IMR-90 (cell line): ENCODE measurements around the gene SLC15A3. TPM values are rescaled to one million over a fixed set of nuclear protein-coding genes. Genes with fewer than 3 reads are reported as not detected.

ENCODE experiments used
- ATAC-seq: fragments of 200-7000 bp; cut with Tn5 transposase; 2 replicates; pipeline ENCODE4 v1.9.1; 2020; ENCODE audit warnings: low read depth, mild to moderate bottlenecking, moderate library complexity
- BruUV-seq: library from RNA; stranded (reverse); fragments of 400-500 nt; replicated peaks from 2 replicates; lab custom pipeline; 2021; lab: Mats Ljungman, UMichigan
- CTCF ChIA-PET: fragments of 300-600 bp; formaldehyde crosslinking; extraction: SDS; loops from one replicate; lab custom pipeline; 2021; ENCODE audit warnings: antibody characterized with exemption; lab: Yijun Ruan, JAX
- POLR2A ChIA-PET: fragments of 300-600 bp; sonication (Branson Sonifier 250); formaldehyde crosslinking; loops from one replicate; lab custom pipeline; 2022; ENCODE audit warnings: antibody characterized with exemption; ENCODE audit not compliant: unreplicated experiment; lab: Charles Lee
- DNase-seq: peaks from one replicate; pipeline ENCODE4 v3.0.0; 2013
- H2AFZ ChIP-seq: replicated peaks from 2 replicates; pipeline ENCODE3; 2013; ENCODE audit warnings: low read length, mild to moderate bottlenecking; ENCODE audit not compliant: poor library complexity
- H2AK5ac ChIP-seq: 2 replicates; pipeline ENCODE4 v1.6.1; 2013; ENCODE audit warnings: low read depth, low read length, inconsistent platforms
- H2AK9ac ChIP-seq: replicated peaks from 2 replicates; pipeline ENCODE3; 2013; ENCODE audit warnings: mild to moderate bottlenecking, low read depth, low read length, moderate library complexity; ENCODE audit not compliant: poor library complexity
- H2BK120ac ChIP-seq: 2 replicates; pipeline ENCODE4 v1.6.1; 2013; ENCODE audit warnings: low read depth, low read length, inconsistent platforms
- H2BK15ac ChIP-seq: 3 replicates; pipeline ENCODE4 v1.6.1; 2013; ENCODE audit warnings: low read depth, low read length, inconsistent platforms
- H2BK20ac ChIP-seq: 2 replicates; pipeline ENCODE4 v1.6.1; 2013; ENCODE audit warnings: low read depth, mild to moderate bottlenecking, inconsistent platforms, low read length, moderate library complexity
- H2BK5ac ChIP-seq: 2 replicates; pipeline ENCODE4 v1.6.1; 2013; ENCODE audit warnings: mild to moderate bottlenecking, low read depth, low read length, inconsistent platforms; ENCODE audit not compliant: poor library complexity, severe bottlenecking
- H3K14ac ChIP-seq: replicated peaks from 2 replicates; pipeline ENCODE4 v1.6.1; 2013; ENCODE audit warnings: low read depth, low read length, inconsistent platforms
- H3K18ac ChIP-seq: 2 replicates; pipeline ENCODE4 v1.6.1; 2013; ENCODE audit warnings: low read depth, low read length, control low read depth
- H3K23ac ChIP-seq: 2 replicates; pipeline ENCODE4 v1.6.1; 2013; ENCODE audit warnings: low read depth, low read length, inconsistent platforms
- H3K27ac ChIP-seq: 2 replicates; pipeline ENCODE4 v1.5.1; 2013; ENCODE audit warnings: mild to moderate bottlenecking, control low read depth, low read length; ENCODE audit not compliant: insufficient read depth
- H3K27me3 ChIP-seq: 2 replicates; pipeline ENCODE4 v1.6.1; 2013; ENCODE audit warnings: low read length; ENCODE audit not compliant: control insufficient read depth, insufficient read depth
- H3K36me3 ChIP-seq: 2 replicates; pipeline ENCODE4 v1.6.1; 2013; ENCODE audit warnings: low read length, mixed read lengths; ENCODE audit not compliant: control insufficient read depth, insufficient read depth
- H3K4ac ChIP-seq: 2 replicates; pipeline ENCODE4 v1.6.1; 2013; ENCODE audit warnings: low read depth, low read length, inconsistent platforms
- H3K4me1 ChIP-seq: 2 replicates; pipeline ENCODE4 v1.6.1; 2013; ENCODE audit warnings: low read length, mixed read lengths; ENCODE audit not compliant: control insufficient read depth, insufficient read depth
- H3K4me2 ChIP-seq: 2 replicates; pipeline ENCODE4 v1.6.1; 2013; ENCODE audit warnings: low read depth, mild to moderate bottlenecking, control low read depth, low read length, moderate library complexity
- H3K4me3 ChIP-seq: 2 replicates; pipeline ENCODE4 v1.5.1; 2013; ENCODE audit warnings: low read depth, mild to moderate bottlenecking, control low read depth, low read length, moderate library complexity; ENCODE audit not compliant: insufficient read depth
- H3K56ac ChIP-seq: 2 replicates; pipeline ENCODE4 v1.6.1; 2013; ENCODE audit warnings: low read length, inconsistent platforms; ENCODE audit not compliant: insufficient read depth; ENCODE audit errors: extremely low read depth
- H3K79me1 ChIP-seq, 2 experiments: 2 replicates each; pipeline ENCODE4 v1.6.1; 2013; ENCODE audit warnings: low read length in 2 of 2, inconsistent platforms in 1 of 2, low read depth in 1 of 2
- H3K9ac ChIP-seq: 2 replicates; pipeline ENCODE4 v1.6.1; 2013; ENCODE audit warnings: low read depth, low read length, control low read depth
- H3K9me1 ChIP-seq: 2 replicates; pipeline ENCODE4 v1.6.1; 2013; ENCODE audit warnings: low read length, inconsistent platforms; ENCODE audit not compliant: insufficient read depth
- H3K9me3 ChIP-seq: 2 replicates; pipeline ENCODE4 v1.6.1; 2013; ENCODE audit warnings: low read length; ENCODE audit not compliant: control insufficient read depth, insufficient read depth
- H4K20me1 ChIP-seq: 2 replicates; pipeline ENCODE4 v1.6.1; 2013; ENCODE audit warnings: low read length, inconsistent platforms; ENCODE audit not compliant: insufficient read depth
- H4K5ac ChIP-seq: 2 replicates; pipeline ENCODE4 v1.6.1; 2013; ENCODE audit warnings: mild to moderate bottlenecking, low read depth, low read length, control low read depth
- H4K8ac ChIP-seq, 2 experiments: 2 replicates each; pipeline ENCODE4 v1.6.1; 2013; ENCODE audit warnings: low read depth in 2 of 2, low read length in 2 of 2, control low read depth in 1 of 2, inconsistent platforms in 1 of 2
- H4K91ac ChIP-seq: 2 replicates; pipeline ENCODE4 v1.6.1; 2013; ENCODE audit warnings: low read depth, low read length, inconsistent platforms; ENCODE audit not compliant: insufficient read depth
- MAFK ChIP-seq: IDR thresholded peaks from 2 replicates; pipeline ENCODE4 v1.6.1; 2012; ENCODE audit warnings: low read depth, low read length, improper control_type of control experiment
- MAZ ChIP-seq: IDR thresholded peaks from 2 replicates; pipeline ENCODE4 v1.6.1; 2012; ENCODE audit warnings: low read depth, mild to moderate bottlenecking, low read length, improper control_type of control experiment, moderate library complexity, borderline replicate concordance
- NFE2L2 ChIP-seq: fragments of 150-350 bp; IDR thresholded peaks from 2 replicates; pipeline ENCODE4 v1.6.1; 2016; ENCODE audit warnings: low read depth, mild to moderate bottlenecking, low read length
- POLR2A ChIP-seq: IDR thresholded peaks from 2 replicates; pipeline ENCODE4 v1.6.1; 2012; ENCODE audit warnings: mild to moderate bottlenecking, low read depth, low read length
- RCOR1 ChIP-seq: IDR thresholded peaks from 2 replicates; pipeline ENCODE4 v1.6.1; 2012; ENCODE audit warnings: mild to moderate bottlenecking, low read length, improper control_type of control experiment; ENCODE audit not compliant: insufficient replicate concordance
- WGBS, 2 experiments: methylation state at CpG; one replicate each; pipeline versions ENCODE4 v1.1.5 to v1.1.7; 2013; ENCODE audit warnings: missing lambda C conversion rate in 2 of 2; ENCODE audit not compliant: insufficient read length in 1 of 2; ENCODE audit errors: extremely low coverage in 2 of 2; 5-methylcytosine and 5-hydroxymethylcytosine counted together
- dilution Hi-C: fragments of 300-500 bp; cut with HindIII; formaldehyde crosslinking; loops from one replicate; pipeline ENCODE4 v1.14.3; 2018; ENCODE audit warnings: low sequenced_read_pairs; ENCODE audit not compliant: unreplicated experiment
- in situ Hi-C: fragments of 300-500 bp; cut with MboI; formaldehyde crosslinking; loops from 3 replicates; pipeline ENCODE4 v1.14.3; 2019; ENCODE audit warnings: low sequenced_read_pairs, inconsistent platforms, mixed read lengths
- intact Hi-C: fragments of 100-400 bp; cut with micrococcal nuclease; formaldehyde crosslinking; loops from 2 replicates; pipeline ENCODE4 v1.10.0; 2022
- polyA plus RNA-seq, 3 experiments: library from polyadenylated mRNA; depleted of rRNA; stranded (reverse); fragments of >200 nt; gene quantifications; 2 replicates each; pipeline ENCODE4 v1.2.3, GENCODE V29; 2012; ENCODE audit warnings: low replicate concordance in 1 of 3
- total RNA-seq: library from RNA; depleted of rRNA; stranded (reverse); fragments of >200 nt; gene quantifications from 2 replicates; pipeline ENCODE4 v1.2.3, GENCODE V29; 2012
- TF ChIP-seq, protein P1 (sequence below): conservative IDR thresholded peaks from 2 replicates; pipeline ENCODE4 v1.5.1; 2012; ENCODE audit warnings: mild to moderate bottlenecking, low read depth, low read length, improper control_type of control experiment
- TF ChIP-seq, protein P2 (sequence below): fragments of 150-350 bp; IDR thresholded peaks from 2 replicates; pipeline ENCODE4 v1.6.1; 2016; ENCODE audit warnings: low read depth, mild to moderate bottlenecking, low read length, moderate library complexity, borderline replicate concordance

SLC15A3 gene
- total and polyA plus RNA-seq, 2 of the 4 experiments (the other 2 are of a cell fraction) = 3.2 to 4.4 TPM

DNA sequence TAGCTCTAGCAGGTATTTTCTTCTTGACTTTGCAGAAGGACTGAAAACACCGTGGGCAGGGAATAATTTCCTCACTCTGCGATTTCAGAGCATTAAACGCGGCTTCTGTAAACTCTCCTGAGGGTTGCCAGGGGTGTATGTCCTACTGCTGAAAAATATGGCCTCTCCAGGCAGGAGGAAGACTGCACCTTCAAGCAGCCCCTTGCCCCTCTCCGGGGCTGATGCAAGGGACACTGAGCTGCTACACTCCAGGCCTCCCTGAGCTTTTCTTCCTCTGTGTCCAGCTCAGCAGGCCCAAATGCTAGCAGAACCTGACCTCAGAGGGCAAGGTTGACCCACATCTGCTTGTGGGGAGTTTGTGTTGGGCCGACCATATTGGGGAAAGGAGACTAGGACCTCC lies 21.7 kb upstream of the SLC15A3 start:
- no peak overlapping the region for H4K8ac ChIP-seq
- H3K9me1 ChIP-seq = no peaks in the 10 kb centered on the region; the same call in 1 of the 2 replicates
- ChIA-PET POLR2A (no interaction called here), CTCF (no interaction called here)
- no TSS peak for BruUV-seq
- no peak overlapping the region for H2BK5ac ChIP-seq
- no peaks in the 10 kb centered on the region for H3K9me3 ChIP-seq
- TF ChIP-seq, protein P1, sequence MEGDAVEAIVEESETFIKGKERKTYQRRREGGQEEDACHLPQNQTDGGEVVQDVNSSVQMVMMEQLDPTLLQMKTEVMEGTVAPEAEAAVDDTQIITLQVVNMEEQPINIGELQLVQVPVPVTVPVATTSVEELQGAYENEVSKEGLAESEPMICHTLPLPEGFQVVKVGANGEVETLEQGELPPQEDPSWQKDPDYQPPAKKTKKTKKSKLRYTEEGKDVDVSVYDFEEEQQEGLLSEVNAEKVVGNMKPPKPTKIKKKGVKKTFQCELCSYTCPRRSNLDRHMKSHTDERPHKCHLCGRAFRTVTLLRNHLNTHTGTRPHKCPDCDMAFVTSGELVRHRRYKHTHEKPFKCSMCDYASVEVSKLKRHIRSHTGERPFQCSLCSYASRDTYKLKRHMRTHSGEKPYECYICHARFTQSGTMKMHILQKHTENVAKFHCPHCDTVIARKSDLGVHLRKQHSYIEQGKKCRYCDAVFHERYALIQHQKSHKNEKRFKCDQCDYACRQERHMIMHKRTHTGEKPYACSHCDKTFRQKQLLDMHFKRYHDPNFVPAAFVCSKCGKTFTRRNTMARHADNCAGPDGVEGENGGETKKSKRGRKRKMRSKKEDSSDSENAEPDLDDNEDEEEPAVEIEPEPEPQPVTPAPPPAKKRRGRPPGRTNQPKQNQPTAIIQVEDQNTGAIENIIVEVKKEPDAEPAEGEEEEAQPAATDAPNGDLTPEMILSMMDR = no peak
- no peak for TF ChIP-seq MAZ
- TF ChIP-seq RCOR1 = no peak
- TF ChIP-seq NFE2L2 = no peak
- no peak for TF ChIP-seq POLR2A
- TF ChIP-seq, protein P2, sequence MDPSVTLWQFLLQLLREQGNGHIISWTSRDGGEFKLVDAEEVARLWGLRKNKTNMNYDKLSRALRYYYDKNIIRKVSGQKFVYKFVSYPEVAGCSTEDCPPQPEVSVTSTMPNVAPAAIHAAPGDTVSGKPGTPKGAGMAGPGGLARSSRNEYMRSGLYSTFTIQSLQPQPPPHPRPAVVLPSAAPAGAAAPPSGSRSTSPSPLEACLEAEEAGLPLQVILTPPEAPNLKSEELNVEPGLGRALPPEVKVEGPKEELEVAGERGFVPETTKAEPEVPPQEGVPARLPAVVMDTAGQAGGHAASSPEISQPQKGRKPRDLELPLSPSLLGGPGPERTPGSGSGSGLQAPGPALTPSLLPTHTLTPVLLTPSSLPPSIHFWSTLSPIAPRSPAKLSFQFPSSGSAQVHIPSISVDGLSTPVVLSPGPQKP = no peak
- no peak for TF ChIP-seq MAFK
- no peak for DNase-seq
- H3K36me3 ChIP-seq = no peaks in the 10 kb centered on the region
- no peaks in the 10 kb centered on the region for H4K20me1 ChIP-seq
- in situ Hi-C loops = no loop called here
- H2BK120ac ChIP-seq = no peak overlapping the region
- no peak overlapping the region for H3K23ac ChIP-seq
- H2AK5ac ChIP-seq = no peak overlapping the region
- no peak overlapping the region for H2BK20ac ChIP-seq
- no peak overlapping the region for H3K56ac ChIP-seq
- H3K4me1 ChIP-seq = no peaks in the 10 kb centered on the region; the same call in 1 of the 2 replicates
- no peak for ATAC-seq
- WGBS, 2 experiments = 87% methylated on average over 3 of the region's 6 CpGs; no CpG with 5 or more reads in 1 of the 2 experiments
- H2AK9ac ChIP-seq = peak overlapping the region; percentile 29
- no peak overlapping the region for H2BK15ac ChIP-seq
- H3K14ac ChIP-seq = no peak overlapping the region
- intact Hi-C loops = no loop called here
- H3K18ac ChIP-seq = no peak overlapping the region
- dilution Hi-C loops = no loop called here
- no peak overlapping the region for H4K5ac ChIP-seq
- peaks cover 42% of the 10 kb centered on the region for H3K27me3 ChIP-seq
- H4K91ac ChIP-seq = no peak overlapping the region
- H3K9ac ChIP-seq = no peak overlapping the region
- no peak overlapping the region for H3K4ac ChIP-seq
- H3K4me3 ChIP-seq = no peak overlapping the region
- H3K4me2 ChIP-seq = no peak overlapping the region
- no peak overlapping the region for H2AFZ ChIP-seq
- H3K27ac ChIP-seq = no peak overlapping the region
- no peaks in the 10 kb centered on the region for H3K79me1 ChIP-seq
